ENCODE data around the gene PDP2. TPM values are rescaled to one million over a fixed set of nuclear protein-coding genes. Genes with fewer than 3 reads are reported as not detected.

The PDP2 gene
- total RNA-seq, 6 donors from 2014 or later: 12.3 to 24.6 (median 17.4) TPM

DNA sequence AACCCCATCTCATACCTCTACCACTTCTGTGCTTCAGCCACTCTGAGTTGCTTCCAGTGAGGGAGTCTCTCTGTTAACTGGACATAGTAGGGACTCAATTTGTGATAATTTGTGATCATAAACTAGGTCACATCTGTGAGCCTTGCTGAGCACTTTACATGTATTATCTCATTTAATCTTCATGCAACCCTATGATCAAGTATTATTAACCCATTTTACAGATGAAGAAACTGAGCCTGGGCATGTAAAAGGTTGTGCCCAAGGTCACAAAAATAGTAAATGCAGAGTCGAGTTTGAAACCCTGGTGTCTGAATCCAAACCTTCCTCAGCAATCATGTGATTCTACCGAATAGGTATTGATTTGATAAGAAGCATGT lies 18.6 kb downstream of the PDP2 start:
- no peaks in the 10 kb centered on the region for H3K9me3 ChIP-seq
- H3K4me1 ChIP-seq: peaks cover 26 to 34% (median 29%) of the 10 kb centered on the region in 4 donors
- no peaks in the 10 kb centered on the region for H3K27me3 ChIP-seq
- H3K4me3 ChIP-seq: no peak overlapping the region
- H3K36me3 ChIP-seq: no peaks in the 10 kb centered on the region
- no peak for DNase-seq
- peak overlapping the region; percentile 62 to 85 (median 78) for H3K27ac ChIP-seq
- WGBS, 2 donors: 87 to 94% methylated on average over 2 of the region's 2 CpGs
- no peak for ATAC-seq (ENCODE audit: low FRiP score in 2 of 2)
- TF ChIP-seq EP300 (IDR thresholded peaks at IDR 0.05): no peak
- TF ChIP-seq, protein P1, sequence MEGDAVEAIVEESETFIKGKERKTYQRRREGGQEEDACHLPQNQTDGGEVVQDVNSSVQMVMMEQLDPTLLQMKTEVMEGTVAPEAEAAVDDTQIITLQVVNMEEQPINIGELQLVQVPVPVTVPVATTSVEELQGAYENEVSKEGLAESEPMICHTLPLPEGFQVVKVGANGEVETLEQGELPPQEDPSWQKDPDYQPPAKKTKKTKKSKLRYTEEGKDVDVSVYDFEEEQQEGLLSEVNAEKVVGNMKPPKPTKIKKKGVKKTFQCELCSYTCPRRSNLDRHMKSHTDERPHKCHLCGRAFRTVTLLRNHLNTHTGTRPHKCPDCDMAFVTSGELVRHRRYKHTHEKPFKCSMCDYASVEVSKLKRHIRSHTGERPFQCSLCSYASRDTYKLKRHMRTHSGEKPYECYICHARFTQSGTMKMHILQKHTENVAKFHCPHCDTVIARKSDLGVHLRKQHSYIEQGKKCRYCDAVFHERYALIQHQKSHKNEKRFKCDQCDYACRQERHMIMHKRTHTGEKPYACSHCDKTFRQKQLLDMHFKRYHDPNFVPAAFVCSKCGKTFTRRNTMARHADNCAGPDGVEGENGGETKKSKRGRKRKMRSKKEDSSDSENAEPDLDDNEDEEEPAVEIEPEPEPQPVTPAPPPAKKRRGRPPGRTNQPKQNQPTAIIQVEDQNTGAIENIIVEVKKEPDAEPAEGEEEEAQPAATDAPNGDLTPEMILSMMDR (IDR thresholded peaks at IDR 0.05): no peak
- no peak for TF ChIP-seq POLR2A (IDR thresholded peaks at IDR 0.05)
- no peak for TF ChIP-seq POLR2AphosphoS5 (IDR thresholded peaks at IDR 0.05)

DNA sequence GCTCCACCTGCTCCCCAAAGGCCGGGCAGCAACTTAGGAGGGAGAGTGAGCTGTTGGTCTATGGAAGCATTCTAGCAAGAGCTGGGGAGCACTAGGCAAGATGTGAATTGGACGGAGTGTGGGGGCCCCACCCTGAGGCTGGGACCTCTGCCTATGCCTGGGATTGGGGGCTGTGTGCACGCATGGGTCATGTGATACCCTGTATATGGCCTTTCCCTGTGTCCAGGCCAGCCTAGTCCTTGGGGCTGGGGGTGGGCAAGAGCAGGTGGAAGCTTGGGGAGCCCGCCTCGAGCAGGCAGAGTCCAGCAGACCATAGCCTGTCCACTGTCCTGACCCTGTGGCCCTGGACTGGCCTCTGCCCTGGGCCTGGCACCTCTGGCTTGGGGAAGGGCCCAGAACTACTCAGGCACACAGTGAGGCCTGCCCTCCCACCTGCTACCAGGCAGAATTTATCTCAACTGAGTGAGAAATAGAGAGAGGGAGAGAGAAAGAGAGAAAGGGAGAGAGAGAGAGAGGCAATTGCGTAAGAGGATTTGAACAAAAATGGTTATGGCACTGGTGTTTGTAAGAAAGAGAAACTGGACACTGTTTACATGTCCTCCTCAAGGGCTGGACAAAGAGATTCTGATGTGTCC lies 19.1 kb downstream of the PDP2 start:
- ATAC-seq (ENCODE audit: low FRiP score in 2 of 2): peak in 1 of 2 donors; percentile 22
- DNase-seq: no peak

DNA sequence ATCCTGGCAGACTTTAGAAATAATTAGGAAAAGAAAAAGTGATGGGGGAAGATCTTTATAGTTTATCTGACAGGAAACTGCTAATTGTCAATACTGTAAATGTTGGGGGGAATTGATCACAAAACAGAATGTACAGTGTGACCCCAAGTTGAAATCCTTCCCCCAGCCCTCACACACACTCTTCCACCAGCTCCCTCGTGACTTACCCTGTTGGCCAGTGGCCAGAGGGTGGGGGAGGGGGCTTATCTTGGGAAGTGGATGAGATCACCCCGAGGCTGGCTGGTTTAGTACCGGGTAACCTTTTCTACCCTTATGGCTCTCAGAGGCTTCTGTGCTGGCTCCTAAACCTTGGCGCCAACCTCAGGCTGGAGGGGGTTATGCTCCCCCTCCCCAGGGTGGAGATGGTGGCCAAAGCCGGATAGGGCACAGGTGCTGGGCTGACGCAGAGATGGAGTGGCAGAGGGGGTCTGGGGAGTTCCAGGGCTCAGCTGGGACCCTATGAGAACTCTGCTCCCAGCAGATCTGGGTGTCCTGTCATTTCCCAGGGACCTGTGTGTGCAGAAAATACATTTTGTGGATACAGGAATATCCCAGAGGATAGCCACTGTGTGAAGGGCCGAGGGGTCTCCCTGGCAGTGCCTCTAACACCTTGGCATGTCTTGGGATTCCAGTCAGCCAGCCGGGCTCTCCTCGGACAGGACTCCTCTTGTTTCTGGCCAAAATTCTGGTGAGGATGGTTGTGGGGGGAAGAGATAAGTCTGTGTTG lies 19.8 kb downstream of the PDP2 start:
- H3K27ac ChIP-seq: peak overlapping the region; percentile 62 to 85 (median 78)
- 36 to 40% methylated on average over 6 to 9 of the region's 9 CpGs for WGBS, 2 donors
- peaks cover 28 to 37% (median 33%) of the 10 kb centered on the region in 4 donors for H3K4me1 ChIP-seq
- TF ChIP-seq POLR2A (IDR thresholded peaks at IDR 0.05) (peak in 1 of 4 donors; percentile 24), EP300 (IDR thresholded peaks at IDR 0.05) (peak in 2 of 4 donors; percentile 29 to 56), POLR2AphosphoS5 (IDR thresholded peaks at IDR 0.05) (peak in 1 of 2 donors; percentile 48)
- TF ChIP-seq, protein P1 (IDR thresholded peaks at IDR 0.05): no peak
- ATAC-seq (ENCODE audit: low FRiP score in 2 of 2) (peak; percentile 21 to 60), DNase-seq (peak in 1 of 2 donors; percentile 82)
- H3K4me3 ChIP-seq: no peak overlapping the region
- no peaks in the 10 kb centered on the region for H3K9me3 ChIP-seq
- H3K27me3 ChIP-seq: no peaks in the 10 kb centered on the region
- H3K36me3 ChIP-seq: no peaks in the 10 kb centered on the region

More for the DNA sequence above, 19.1 kb downstream of the PDP2 start:
- H3K4me3 ChIP-seq: no peak overlapping the region
- TF ChIP-seq POLR2AphosphoS5 (IDR thresholded peaks at IDR 0.05) (no peak), POLR2A (IDR thresholded peaks at IDR 0.05) (no peak), EP300 (IDR thresholded peaks at IDR 0.05) (no peak)
- TF ChIP-seq, protein P1 (IDR thresholded peaks at IDR 0.05): no peak
- H3K27ac ChIP-seq: peak overlapping the region; percentile 62 to 85 (median 78)
- 61 to 81% methylated on average over 4 to 6 of the region's 6 CpGs for WGBS, 2 donors
- no peaks in the 10 kb centered on the region for H3K27me3 ChIP-seq
- no peaks in the 10 kb centered on the region for H3K36me3 ChIP-seq
- H3K9me3 ChIP-seq: no peaks in the 10 kb centered on the region
- H3K4me1 ChIP-seq: peaks cover 26 to 34% (median 30%) of the 10 kb centered on the region in 4 donors

DNA sequence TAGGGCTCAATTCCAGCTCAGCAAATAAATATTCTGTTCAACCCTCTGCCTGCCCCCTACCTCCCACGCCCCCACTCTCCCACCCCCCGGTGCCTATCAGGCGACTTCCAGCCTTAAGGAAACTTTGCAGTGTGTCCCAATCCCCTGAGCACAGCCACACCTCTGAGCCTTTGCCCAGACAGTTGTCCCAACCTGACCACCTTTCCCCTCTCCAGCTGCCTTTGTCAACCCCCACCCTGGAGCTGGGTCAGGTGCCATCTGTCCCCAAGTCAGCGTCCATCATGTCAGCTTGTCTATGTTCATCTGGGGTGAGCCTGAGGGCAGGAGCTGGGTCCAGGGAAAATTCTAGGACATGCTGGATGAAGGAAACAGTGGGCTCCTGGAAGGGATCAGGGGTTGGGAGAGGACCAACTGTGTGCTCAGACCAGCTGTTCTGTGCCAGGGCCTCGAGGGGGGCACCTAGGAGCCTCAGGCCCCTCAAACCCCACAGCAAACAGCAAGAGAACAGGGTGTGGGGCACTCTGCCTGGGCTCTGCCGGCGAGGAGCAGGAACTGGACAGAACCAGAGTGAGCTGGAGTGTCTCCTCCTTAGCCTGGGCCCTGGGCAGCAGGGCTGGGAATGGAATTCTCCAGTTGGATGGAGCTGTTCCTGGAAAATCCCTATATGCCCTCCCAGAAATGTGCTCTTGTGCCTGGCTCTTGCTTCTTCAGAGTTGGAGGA lies 20.6 kb downstream of the PDP2 start:
- no peak overlapping the region for H3K4me3 ChIP-seq
- DNase-seq (peak in 1 of 2 donors; percentile 72), ATAC-seq (ENCODE audit: low FRiP score in 2 of 2) (peak in 1 of 2 donors; percentile 41)
- peak overlapping the region; percentile 62 to 85 (median 78) for H3K27ac ChIP-seq
- no peak for TF ChIP-seq POLR2AphosphoS5 (IDR thresholded peaks at IDR 0.05)
- no peak for TF ChIP-seq POLR2A (IDR thresholded peaks at IDR 0.05)
- TF ChIP-seq EP300 (IDR thresholded peaks at IDR 0.05): no peak
- TF ChIP-seq, protein P1 (IDR thresholded peaks at IDR 0.05): no peak
- peaks cover 36 to 43% (median 39%) of the 10 kb centered on the region in 4 donors for H3K4me1 ChIP-seq
- no peaks in the 10 kb centered on the region for H3K9me3 ChIP-seq
- no peaks in the 10 kb centered on the region for H3K27me3 ChIP-seq
- 46% methylated on average over 5 to 7 of the region's 7 CpGs for WGBS, 2 donors
- no peaks in the 10 kb centered on the region for H3K36me3 ChIP-seq
